ENCODE results near the gene CMC2.

CMC2 gene

DNA sequence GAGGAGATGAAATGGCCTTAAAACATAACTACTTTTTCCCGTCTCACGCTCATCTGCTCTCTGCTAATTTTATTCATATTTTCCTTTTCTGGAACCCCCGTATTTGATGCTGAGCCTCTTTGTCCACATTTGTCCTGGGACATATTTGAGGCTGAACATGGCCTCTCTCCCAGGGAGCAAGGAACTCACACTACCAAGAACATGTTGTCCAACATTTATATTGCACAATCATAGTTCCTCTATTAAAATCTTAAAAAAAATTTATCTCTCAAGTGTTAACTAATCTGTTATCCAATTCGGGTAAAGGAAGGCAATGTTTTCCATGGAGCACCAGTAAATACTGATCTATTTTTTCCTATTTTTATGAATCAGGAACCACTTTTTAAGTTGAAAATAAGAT lies 60.2 kb downstream of the CMC2 start:
- TF ChIP-seq, protein P1, sequence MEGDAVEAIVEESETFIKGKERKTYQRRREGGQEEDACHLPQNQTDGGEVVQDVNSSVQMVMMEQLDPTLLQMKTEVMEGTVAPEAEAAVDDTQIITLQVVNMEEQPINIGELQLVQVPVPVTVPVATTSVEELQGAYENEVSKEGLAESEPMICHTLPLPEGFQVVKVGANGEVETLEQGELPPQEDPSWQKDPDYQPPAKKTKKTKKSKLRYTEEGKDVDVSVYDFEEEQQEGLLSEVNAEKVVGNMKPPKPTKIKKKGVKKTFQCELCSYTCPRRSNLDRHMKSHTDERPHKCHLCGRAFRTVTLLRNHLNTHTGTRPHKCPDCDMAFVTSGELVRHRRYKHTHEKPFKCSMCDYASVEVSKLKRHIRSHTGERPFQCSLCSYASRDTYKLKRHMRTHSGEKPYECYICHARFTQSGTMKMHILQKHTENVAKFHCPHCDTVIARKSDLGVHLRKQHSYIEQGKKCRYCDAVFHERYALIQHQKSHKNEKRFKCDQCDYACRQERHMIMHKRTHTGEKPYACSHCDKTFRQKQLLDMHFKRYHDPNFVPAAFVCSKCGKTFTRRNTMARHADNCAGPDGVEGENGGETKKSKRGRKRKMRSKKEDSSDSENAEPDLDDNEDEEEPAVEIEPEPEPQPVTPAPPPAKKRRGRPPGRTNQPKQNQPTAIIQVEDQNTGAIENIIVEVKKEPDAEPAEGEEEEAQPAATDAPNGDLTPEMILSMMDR (IDR thresholded peaks at IDR 0.05; ENCODE audit: low read depth, low read length) = no peak
- no peak for DNase-seq
- no peak overlapping the region for H3K4me3 ChIP-seq (ENCODE audit: low read depth, low read length)
- no peaks in the 10 kb centered on the region for H3K9me3 ChIP-seq (ENCODE audit: severe bottlenecking)
- H3K27me3 ChIP-seq (ENCODE audit: insufficient read depth, low read depth, severe bottlenecking) = no peaks in the 10 kb centered on the region
- H3K27ac ChIP-seq = no peak overlapping the region
- H3K36me3 ChIP-seq = no peaks in the 10 kb centered on the region

DNA sequence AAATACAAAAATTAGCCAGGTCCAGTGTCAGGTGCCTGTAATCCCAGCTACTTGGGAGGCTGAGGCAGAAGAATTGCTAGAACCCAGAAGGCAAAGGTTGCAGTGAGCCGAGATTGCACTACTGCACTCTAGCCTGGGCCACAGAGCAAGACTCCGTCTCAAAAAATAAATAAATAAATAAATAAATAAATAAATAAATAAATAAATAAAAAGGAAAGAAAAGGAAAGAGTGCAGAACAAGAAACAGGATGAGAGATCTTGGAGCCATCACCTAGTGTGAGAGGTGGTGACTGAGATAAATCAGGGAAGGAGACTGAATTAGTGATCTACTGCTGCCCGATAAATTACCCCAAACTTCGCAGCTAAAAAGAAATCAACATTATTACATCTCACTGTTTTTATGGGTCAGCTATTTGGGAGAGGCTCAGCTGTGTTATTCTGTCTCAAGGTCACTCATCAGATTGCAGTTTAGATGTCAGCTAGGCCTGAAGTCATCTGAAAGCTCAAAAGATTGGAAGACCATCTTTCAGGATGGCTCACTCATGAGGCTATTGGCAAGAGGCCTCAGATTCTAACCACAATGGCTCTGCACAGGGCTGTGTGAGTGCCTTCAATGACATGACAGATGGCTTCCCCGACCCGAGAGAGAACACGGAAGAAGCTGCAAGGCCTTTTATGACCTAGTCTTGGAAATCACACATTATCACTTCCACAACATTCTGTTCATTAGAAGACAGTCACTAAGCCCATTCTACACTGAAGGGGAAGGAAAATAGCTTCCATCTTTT lies 66.4 kb downstream of the CMC2 start:
- TF ChIP-seq, protein P1 (IDR thresholded peaks at IDR 0.05; ENCODE audit: low read depth, low read length) = no peak
- Histone ChIP-seq H3K27ac (no peak overlapping the region), H3K27me3 (ENCODE audit: insufficient read depth, low read depth, severe bottlenecking) (no peaks in the 10 kb centered on the region), H3K36me3 (no peaks in the 10 kb centered on the region), H3K4me3 (ENCODE audit: low read depth, low read length) (no peak overlapping the region), H3K9me3 (ENCODE audit: severe bottlenecking) (no peaks in the 10 kb centered on the region)
- no peak for DNase-seq

GRCh38 chr16:80938879-80939260 lies 67.8 kb downstream of the CMC2 start:
- DNase-seq = no peak
- no peak overlapping the region for H3K27ac ChIP-seq
- no peaks in the 10 kb centered on the region for H3K27me3 ChIP-seq (ENCODE audit: insufficient read depth, low read depth, severe bottlenecking)
- TF ChIP-seq, protein P1 (IDR thresholded peaks at IDR 0.05; ENCODE audit: low read depth, low read length) = no peak
- H3K36me3 ChIP-seq = no peaks in the 10 kb centered on the region
- H3K9me3 ChIP-seq (ENCODE audit: severe bottlenecking) = no peaks in the 10 kb centered on the region
- H3K4me3 ChIP-seq (ENCODE audit: low read depth, low read length) = no peak overlapping the region

- no peak overlapping the region for H3K27ac ChIP-seq
- no peaks in the 10 kb centered on the region for H3K27me3 ChIP-seq (ENCODE audit: insufficient read depth, low read depth, severe bottlenecking)
- no peak for DNase-seq
- no peak overlapping the region for H3K4me3 ChIP-seq (ENCODE audit: low read depth, low read length)
- TF ChIP-seq, protein P1 (IDR thresholded peaks at IDR 0.05; ENCODE audit: low read depth, low read length) = no peak
- no peaks in the 10 kb centered on the region for H3K36me3 ChIP-seq
- H3K9me3 ChIP-seq (ENCODE audit: severe bottlenecking) = no peaks in the 10 kb centered on the region
Observed at GRCh38 chr16:80938004-80938878, 68.4 kb downstream of the CMC2 start.

- no peaks in the 10 kb centered on the region for H3K36me3 ChIP-seq
- no peak overlapping the region for H3K27ac ChIP-seq
- H3K27me3 ChIP-seq (ENCODE audit: insufficient read depth, low read depth, severe bottlenecking) = no peaks in the 10 kb centered on the region
- no peaks in the 10 kb centered on the region for H3K9me3 ChIP-seq (ENCODE audit: severe bottlenecking)
- H3K4me3 ChIP-seq (ENCODE audit: low read depth, low read length) = no peak overlapping the region
- TF ChIP-seq, protein P1 (IDR thresholded peaks at IDR 0.05; ENCODE audit: low read depth, low read length) = no peak
- DNase-seq = no peak
Observed at GRCh38 chr16:80936410-80936809, 70.3 kb downstream of the CMC2 start.

All from WERI-Rb-1 (cell line).